ENCODE data around the gene PTPRG.

The PTPRG gene

DNA sequence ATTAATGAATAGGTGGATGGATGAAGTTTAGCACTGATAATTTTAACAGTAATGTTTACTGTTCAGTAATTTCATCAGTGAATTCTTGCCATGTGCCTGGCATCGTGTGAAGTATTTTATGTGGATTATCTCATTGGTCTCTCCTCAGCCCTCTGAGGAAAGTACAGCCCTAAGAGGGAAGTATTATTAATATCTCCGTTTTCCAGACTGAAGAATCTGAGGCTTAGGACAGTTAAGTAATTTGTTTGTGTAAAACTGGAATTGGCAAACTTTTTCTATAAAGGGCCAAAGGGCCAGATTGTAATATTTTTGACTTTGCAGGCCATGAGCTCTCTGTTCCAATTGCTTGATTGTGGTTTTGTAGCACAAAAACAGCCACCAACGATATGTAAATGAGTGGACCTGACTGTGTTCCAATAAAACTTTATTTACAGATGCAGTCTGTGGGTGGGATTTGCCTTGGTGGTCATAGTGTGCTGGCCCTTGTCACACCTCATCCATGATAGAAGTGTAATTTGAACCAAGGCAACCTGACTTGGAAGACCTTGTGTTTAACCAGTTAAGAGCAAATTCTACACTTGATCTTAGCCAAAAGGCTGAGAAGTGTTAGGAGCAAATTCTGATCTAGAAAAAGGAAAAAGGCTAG is 556.7 kb downstream of the PTPRG start:
- DNase-seq (ENCODE audit: low spot score), result no peak

DNA sequence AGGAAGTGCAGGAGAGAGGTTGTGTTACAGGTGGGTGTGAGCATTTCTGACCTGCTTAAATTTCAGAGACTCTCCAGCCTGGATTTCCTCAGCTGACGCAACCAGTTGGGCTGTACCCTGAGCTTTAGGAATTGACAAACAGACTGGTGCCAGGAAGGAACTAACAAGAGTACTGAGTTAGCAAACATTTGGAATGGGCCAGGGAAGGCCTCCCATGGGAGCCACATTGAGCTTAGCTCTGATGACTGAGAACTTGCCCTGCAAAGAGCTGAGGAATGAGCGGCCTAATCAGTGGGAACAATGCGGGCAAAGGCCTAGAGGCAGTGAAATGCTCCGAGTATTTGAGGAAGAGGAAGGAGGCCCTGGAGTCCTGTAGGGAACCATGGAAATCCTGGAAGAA is 557.8 kb downstream of the PTPRG start:
- no peak for DNase-seq (ENCODE audit: low spot score)

GRCh38 chr3:62122819-62123218 is 561.4 kb downstream of the PTPRG start:
- DNase-seq (ENCODE audit: low spot score), result no peak

- DNase-seq (ENCODE audit: low spot score), result no peak
Measured at GRCh38 chr3:62125380-62125779, 564.0 kb downstream of the PTPRG start.

- DNase-seq (ENCODE audit: low spot score), result no peak
Measured at GRCh38 chr3:62127116-62127515, 565.7 kb downstream of the PTPRG start.

DNA sequence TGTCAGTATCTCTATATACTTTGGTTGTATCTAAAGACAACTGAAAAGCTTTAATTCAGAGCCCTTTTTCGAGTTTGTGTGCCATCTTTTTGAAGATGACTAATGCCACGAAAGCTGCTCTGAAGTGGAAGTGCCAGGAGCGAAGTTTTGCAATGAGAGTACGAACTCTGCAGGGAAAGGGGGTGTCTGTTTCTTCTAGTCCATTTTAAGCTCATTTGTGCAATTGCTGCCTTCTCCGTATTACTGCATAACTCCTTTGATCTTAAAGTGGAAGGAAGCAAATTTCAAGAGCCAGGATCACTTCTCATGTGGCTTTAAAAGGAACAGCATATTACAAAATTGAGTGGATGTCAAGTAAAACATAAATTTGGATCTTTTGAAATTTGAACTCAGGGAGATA is 566.7 kb downstream of the PTPRG start:
- no peak for DNase-seq (ENCODE audit: low spot score)

DNA sequence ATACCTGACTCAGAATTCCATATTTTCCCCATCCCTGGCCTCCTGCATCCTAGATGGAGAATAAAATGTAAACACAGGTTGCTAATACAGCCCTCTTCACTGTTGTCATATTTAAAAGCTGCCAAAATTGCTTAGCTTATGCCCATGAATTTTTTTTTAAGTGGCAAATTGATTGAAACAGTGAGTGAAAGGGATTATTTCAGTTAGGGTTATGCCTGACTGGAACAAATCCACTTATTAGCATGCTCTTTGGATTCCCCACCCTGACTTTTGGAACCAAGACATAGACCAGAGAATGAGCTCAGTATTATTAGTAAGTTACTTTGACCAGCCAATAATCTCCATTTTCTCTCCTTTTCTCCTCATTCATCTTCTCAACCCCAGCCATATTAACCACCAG is 567.3 kb downstream of the PTPRG start:
- no peak for DNase-seq (ENCODE audit: low spot score)

GRCh38 chr3:62131050-62131449 is 569.7 kb downstream of the PTPRG start:
- no peak for DNase-seq (ENCODE audit: low spot score)

DNA sequence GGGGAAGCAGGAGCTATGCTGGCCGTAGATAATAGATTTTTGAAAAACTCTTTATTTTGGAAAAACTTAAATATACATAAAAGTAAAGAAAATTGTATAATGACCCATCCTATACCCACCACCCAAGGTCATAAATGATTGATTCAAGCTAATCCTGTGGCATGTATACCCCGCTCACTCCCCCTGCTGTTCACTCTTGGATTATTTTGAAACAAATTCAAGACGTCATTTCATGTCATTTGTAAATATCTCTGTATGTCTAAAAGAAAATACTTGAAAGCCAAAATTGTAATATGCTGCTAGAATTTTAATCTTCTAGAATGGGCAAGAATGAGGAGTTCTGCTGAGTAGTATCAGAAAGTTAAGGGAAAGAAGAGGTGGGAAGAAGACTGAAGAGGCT is 570.2 kb downstream of the PTPRG start:
- no peak for DNase-seq (ENCODE audit: low spot score)

DNA sequence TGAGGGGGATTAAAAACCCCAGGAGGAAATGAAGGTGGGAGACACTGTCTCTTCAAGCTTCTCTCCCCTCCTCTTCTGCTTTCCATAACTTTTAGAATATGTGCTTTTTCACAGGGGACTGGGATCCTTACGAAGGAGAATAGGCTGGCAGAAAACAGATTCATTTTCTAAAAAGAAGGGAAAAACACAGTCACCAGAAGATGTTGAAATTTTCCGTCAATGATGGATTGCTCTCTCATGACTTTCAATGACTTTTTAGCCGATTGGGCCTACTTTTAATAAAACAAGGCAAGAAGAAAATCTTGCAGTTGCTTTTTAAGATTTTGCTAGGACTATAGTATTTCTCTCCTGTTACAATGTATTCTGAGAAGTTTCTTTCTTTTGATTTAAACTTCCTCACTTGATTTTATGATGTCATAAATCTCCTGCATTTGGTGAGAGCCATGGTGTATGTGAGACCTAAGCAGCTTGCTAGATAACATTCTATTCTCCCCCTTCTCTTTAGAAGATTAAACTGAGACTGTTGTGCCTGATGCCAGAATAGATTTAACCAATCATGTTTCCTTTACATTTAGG is 570.7 kb downstream of the PTPRG start:
- DNase-seq (ENCODE audit: low spot score), result no peak

DNA sequence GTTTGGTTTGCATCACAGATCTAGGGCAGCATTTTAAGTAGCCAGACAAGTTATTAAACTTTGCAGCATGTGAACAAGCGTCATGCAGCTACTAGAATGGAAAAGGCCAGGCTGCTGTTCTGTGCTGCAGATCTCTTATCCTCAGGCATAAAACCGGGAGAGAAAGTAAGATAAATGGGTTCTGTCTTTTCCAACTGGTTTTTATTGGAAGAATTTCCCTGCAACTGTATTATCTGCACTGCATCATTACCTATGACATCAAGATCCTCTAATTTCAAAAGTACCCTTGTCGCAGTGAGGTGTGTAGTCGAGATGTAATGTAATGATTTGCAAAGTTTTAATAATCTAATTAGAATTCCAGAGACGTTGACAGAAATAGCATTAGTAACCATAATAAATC is 571.6 kb downstream of the PTPRG start:
- DNase-seq (ENCODE audit: low spot score), result no peak

DNA sequence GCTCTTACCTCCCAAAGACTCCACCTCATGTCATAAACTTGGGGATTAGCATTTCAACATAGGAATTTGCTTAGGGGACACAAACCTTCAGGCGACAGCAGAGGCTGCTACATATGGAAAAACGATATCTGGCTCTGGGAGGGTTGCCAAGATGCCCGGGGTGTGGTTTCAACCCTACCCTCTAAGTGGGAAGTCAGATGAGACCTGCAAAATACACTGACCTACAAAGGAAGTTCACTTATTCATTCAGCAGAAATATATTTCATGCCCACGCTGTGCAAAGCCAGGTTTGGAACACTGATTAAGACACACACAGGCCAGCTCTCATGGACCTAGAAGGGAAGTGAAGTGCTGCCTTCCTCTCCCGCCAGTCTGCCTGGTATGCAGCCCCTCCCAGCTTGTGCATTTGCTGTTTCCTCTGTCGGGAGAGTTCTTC is 572.7 kb downstream of the PTPRG start:
- no peak for DNase-seq (ENCODE audit: low spot score)

GRCh38 chr3:62135741-62136140 is 574.4 kb downstream of the PTPRG start:
- no peak for DNase-seq (ENCODE audit: low spot score)

GRCh38 chr3:62139957-62140356 is 578.6 kb downstream of the PTPRG start:
- no peak for DNase-seq (ENCODE audit: low spot score)

DNA sequence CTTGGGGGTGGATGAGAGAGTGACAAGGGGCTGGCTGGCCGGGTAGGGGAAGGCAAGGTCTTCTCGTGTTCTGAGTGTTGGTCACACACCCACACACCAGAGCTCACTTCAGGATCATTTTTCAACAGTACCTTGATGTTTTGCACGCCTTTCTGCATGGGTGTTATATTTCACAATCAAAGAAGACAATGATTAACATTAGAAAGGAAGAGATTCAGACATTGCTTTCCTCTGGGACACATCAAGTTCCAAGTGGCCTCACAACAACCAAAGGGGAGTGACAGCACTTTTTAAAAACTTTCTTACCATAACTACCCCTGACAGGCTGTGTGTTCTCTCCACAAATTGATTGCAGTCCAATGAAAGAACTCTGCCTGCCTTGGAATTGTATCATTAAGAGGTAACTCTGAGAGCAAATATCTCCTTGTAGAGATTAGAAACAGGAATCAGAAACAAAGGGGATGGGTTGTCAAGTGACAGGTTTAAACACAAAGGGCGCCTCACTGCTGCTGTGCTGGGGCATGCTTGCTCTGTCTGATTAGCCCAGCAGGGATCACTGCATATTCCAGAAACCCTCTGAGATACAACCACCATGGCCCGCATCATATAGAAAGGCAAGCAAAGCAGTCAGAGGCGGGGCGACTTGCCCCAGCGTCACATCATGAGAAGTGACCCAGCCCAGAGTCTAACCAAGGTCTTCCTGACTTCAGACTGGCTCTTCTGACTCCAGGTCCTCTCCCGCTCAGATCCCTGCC is 581.1 kb downstream of the PTPRG start:
- DNase-seq (ENCODE audit: low spot score), result no peak

DNA sequence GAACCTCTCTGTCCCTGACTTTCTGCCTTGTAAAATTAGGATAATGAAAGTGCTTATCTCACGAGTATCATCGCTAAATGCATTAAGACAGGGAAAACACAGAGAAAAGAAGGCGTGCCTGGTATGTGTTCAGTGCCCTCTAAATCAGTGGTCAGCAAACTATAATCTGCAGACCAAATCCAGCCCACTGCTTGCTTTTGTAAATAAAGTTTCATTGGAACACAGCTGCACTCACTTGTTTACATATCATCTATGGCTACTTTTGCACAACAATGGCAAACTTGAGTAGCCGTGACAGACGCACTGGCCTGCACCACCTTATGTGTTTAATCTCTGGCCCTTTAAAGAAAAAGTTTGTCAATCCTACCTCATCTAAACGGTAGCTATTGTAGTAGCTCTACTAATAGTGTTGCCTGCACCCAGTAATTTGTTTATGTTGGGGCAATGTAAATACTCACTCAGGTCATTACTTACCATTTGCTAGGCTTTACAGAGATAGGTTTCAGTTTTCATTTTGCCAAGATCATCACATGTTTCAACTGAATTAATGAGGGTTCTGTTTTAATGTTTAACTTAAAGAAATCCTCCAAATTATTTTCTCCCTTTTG is 582.6 kb downstream of the PTPRG start:
- no peak for DNase-seq (ENCODE audit: low spot score)

DNA sequence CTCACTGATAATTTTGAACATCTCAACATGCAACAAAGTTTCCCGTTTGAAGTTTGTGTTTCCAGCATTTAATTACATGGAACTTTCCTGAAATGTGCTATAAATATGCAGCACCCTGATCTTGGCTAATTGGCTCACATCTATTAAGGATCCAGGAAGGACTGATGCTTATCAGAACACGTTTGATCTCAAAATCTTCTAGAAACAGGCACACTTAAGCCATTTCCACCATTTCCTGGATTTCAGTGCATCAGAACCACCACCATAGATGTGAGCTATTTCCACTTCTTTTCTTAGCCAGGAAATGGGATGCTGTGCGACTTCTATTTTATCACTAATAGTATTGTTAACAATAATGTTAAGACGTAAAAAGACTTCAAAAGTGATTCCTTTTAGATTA is 583.1 kb downstream of the PTPRG start:
- DNase-seq (ENCODE audit: low spot score), result no peak

DNA sequence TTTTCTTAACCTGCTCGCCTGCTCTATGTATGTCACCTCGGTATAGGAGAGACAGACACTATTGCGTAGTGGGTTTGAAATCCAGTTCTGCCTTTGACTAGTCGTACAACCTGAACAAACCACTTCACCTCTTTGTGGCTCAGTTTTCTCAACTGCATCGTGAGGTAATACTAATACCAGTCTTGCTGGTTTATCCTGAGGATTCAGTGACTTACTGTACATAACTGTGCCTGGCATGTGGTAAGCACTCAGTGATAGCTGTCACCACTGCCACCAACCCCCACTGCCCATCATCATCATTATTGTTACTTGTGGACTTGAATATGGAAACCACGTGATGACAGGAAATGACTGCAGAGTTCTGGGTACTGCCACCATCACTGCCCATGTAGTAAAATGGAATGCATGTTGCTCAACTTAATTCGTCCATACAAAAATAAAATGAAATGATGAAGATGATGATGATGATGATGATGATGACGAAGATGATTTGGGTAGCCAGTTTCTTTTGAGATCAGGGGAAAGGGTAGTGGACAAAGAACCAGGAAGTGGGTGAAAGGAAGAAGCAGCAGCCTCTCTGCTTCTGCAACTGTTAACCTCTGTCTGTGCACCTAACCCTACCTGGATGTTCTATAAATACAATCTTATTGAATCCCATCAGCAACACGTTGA is 583.9 kb downstream of the PTPRG start:
- DNase-seq (ENCODE audit: low spot score), result no peak

- no peak for DNase-seq (ENCODE audit: low spot score)
Measured at GRCh38 chr3:62149539-62149938, 588.2 kb downstream of the PTPRG start.

DNA sequence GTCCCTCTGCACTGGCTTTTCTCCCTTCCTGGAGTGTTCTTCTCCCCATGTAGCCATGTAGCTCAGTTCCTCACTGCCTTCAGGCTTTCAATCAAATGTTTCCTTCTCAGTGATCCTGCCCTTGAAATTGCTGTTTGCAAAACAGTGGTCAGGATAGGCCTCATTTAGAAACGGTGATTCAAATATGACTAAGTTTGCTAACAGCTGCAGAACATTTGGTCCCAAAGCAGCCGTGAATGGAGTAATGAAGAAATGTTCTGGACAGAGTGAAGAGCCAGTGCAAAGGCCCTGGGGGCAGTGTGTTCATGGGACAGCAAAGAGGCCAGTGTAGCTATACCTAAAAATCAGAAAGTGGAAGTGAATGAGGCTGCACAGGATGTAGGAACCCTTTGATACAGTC is 588.6 kb downstream of the PTPRG start:
- no peak for DNase-seq (ENCODE audit: low spot score)

- no peak for DNase-seq (ENCODE audit: low spot score)
Measured at GRCh38 chr3:62151591-62151990, 590.2 kb downstream of the PTPRG start.

DNA sequence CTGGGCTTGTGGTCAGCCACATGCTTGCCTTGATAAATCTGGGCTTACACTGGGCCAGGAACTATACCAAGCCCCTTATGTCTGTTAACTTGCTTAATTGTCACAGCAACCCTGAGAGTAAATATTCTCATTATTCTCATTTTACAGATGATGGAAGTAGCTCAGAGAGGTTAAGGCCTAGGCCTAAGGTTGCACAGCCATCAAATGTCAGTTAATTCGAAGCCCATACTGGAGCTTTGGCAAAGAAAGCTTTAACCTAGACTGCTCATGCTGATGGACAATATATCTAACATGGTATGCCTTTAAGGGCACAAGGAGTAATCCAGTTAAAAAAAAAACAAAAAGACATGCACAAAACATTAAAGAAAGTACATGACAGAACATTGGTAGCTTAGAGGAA is 591.9 kb downstream of the PTPRG start:
- DNase-seq (ENCODE audit: low spot score), result no peak
